Measurements from ENCODE around the gene SMPD4. TPM values are rescaled to one million over a fixed set of nuclear protein-coding genes. Genes with fewer than 3 reads are reported as not detected.

SMPD4 gene
- total and polyA plus RNA-seq, 2 of the 4 experiments (the other 2 are of a cell fraction), result 8.6 to 63.0 TPM

- Histone ChIP-seq H4K91ac (ENCODE audit: insufficient read depth, low read depth, low read length) (no peak overlapping the region), H2BK120ac (ENCODE audit: low read depth, low read length) (no peak overlapping the region), H4K5ac (ENCODE audit: low read depth, low read length) (no peak overlapping the region), H2BK20ac (ENCODE audit: low read depth, low read length) (no peak overlapping the region), H3K9me1 (ENCODE audit: insufficient read depth, low read length) (no peaks in the 10 kb centered on the region), H3K4ac (ENCODE audit: low read depth, low read length) (no peak overlapping the region), H3K4me3 (ENCODE audit: insufficient read depth, low read depth, low read length) (no peak overlapping the region), H2AK5ac (ENCODE audit: low read depth, low read length) (no peak overlapping the region), H3K56ac (ENCODE audit: extremely low read depth, insufficient read depth, low read length) (no peak overlapping the region), H4K20me1 (ENCODE audit: insufficient read depth, low read length) (no peaks in the 10 kb centered on the region), H2AFZ (replicated peaks; ENCODE audit: low read length, poor library complexity) (no peak overlapping the region), H3K4me2 (ENCODE audit: low read depth, low read length) (no peak overlapping the region), H4K8ac (ENCODE audit: low read depth in 2 of 2, low read length in 2 of 2) (no peak overlapping the region), H3K36me3 (ENCODE audit: control insufficient read depth, insufficient read depth, low read length) (peaks cover 28% of the 10 kb centered on the region; the same call in 1 of the 2 replicates), H3K18ac (ENCODE audit: low read depth, low read length) (no peak overlapping the region), H3K79me1 (ENCODE audit: low read depth in 1 of 2, low read length in 2 of 2) (no peaks in the 10 kb centered on the region), H3K4me1 (ENCODE audit: control insufficient read depth, insufficient read depth, low read length) (no peaks in the 10 kb centered on the region), H3K9ac (ENCODE audit: low read depth, low read length) (no peak overlapping the region), H3K14ac (replicated peaks; ENCODE audit: low read depth, low read length) (no peak overlapping the region), H2BK15ac (ENCODE audit: low read depth, low read length) (no peak overlapping the region), H3K27me3 (ENCODE audit: control insufficient read depth, insufficient read depth, low read length) (no peaks in the 10 kb centered on the region), H3K9me3 (ENCODE audit: control insufficient read depth, insufficient read depth, low read length) (no peaks in the 10 kb centered on the region), H2BK5ac (ENCODE audit: low read depth, low read length, poor library complexity, severe bottlenecking) (no peak overlapping the region), H3K23ac (ENCODE audit: low read depth, low read length) (no peak overlapping the region), H3K27ac (ENCODE audit: insufficient read depth, low read length) (no peak overlapping the region), H2AK9ac (replicated peaks; ENCODE audit: low read depth, low read length, poor library complexity) (no peak overlapping the region)
- no CpG with 5 or more reads among the region's 25 CpGs for WGBS, 2 experiments (ENCODE audit: extremely low coverage in 2 of 2, insufficient read length in 1 of 2)
- DNase-seq (no peak), ATAC-seq (ENCODE audit: low read depth) (no peak)
- intact Hi-C loops (cut with micrococcal nuclease) (no loop called here), dilution Hi-C loops (cut with HindIII; ENCODE audit: low sequenced_read_pairs, unreplicated experiment) (no loop called here), in situ Hi-C loops (cut with MboI; ENCODE audit: low sequenced_read_pairs) (loop anchor here (25.0 kb wide), 1 partner anchor 1359 kb away; no protein-coding TSS in a partner anchor)
- POLR2A ChIA-PET (ENCODE audit: unreplicated experiment), result interaction anchor here (0.5 kb wide), 1 partner anchor 16 kb away, joined by 4 read pairs; no protein-coding TSS in a partner anchor
- BruUV-seq (replicated peaks), result no TSS peak
- CTCF ChIA-PET, result no interaction called here
- no peak for TF ChIP-seq RFX5 (IDR thresholded peaks at IDR 0.05; ENCODE audit: low read depth, low read length)
- TF ChIP-seq MXI1 (IDR thresholded peaks at IDR 0.05; ENCODE audit: borderline replicate concordance, low read depth, low read length), result no peak
- no peak for TF ChIP-seq SMC3 (IDR thresholded peaks at IDR 0.05; ENCODE audit: low read depth, low read length)
- TF ChIP-seq FOS (IDR thresholded peaks at IDR 0.05; ENCODE audit: low read depth, low read length), result no peak
- TF ChIP-seq USF2 (IDR thresholded peaks at IDR 0.05; ENCODE audit: low read depth, low read length), result no peak
- no peak for TF ChIP-seq NFE2L2 (IDR thresholded peaks at IDR 0.05; ENCODE audit: low read depth, low read length)
- no peak for TF ChIP-seq CTCF (conservative IDR thresholded peaks at IDR 0.05; ENCODE audit: low read depth, low read length)
- no peak for TF ChIP-seq CEBPB (IDR thresholded peaks at IDR 0.05; ENCODE audit: low read depth, low read length)
- TF ChIP-seq MAFK (IDR thresholded peaks at IDR 0.05; ENCODE audit: low read depth, low read length), result no peak
- TF ChIP-seq CHD1 (IDR thresholded peaks at IDR 0.05; ENCODE audit: low read depth, low read length), result no peak
- TF ChIP-seq MAZ (IDR thresholded peaks at IDR 0.05; ENCODE audit: borderline replicate concordance, low read depth, low read length), result no peak
- TF ChIP-seq POLR2A (IDR thresholded peaks at IDR 0.05; ENCODE audit: low read depth, low read length), result no peak
- TF ChIP-seq RCOR1 (IDR thresholded peaks at IDR 0.05; ENCODE audit: insufficient replicate concordance, low read length), result no peak
- TF ChIP-seq BHLHE40 (IDR thresholded peaks at IDR 0.05; ENCODE audit: low read depth, low read length), result no peak
- no peak for TF ChIP-seq RAD21 (IDR thresholded peaks at IDR 0.05; ENCODE audit: low read length)
These were observed 28.4 kb downstream of the SMPD4 start for GRCh38 chr2:130152816-130153595.

Data from IMR-90 (cell line).